ENCODE results near the gene FGFRL1.

DNA sequence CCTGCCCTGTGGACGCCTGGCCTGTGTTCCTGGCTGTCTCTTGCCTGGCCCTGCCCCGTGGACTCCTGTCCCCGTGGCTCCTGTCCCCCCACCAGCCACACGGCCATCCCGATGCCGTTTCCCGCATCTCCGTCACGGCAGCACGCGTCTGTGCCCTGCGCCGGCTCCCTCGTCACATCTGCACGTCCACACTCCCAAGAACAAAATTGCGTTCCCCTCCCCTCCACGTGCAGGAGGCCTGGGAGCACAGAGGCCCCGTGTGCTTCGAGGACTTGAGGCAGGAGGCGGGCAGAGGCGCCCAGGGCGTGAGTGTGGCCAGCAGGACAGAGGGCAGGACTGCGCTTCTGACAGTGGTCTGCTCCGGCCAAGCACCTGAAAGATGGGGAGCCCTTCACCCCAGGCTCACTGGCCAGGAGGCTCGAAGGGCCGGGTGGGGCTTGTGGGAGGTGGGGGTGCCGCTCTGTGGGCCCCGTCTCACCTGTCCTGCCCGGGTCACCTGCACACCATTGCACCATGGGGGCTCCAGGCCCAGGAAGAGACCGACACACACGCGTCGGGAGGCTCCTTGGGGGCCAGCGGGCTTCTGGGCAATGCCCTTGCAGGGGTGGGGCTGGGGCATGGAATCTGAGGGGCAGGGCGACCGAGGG, 17.3 kb downstream of the FGFRL1 start:
- TF ChIP-seq CTCF (IDR thresholded peaks at IDR 0.05 in 8 of 11, conservative IDR thresholded peaks at IDR 0.05 in 3 of 11) (no peak), POLR2A (IDR thresholded peaks at IDR 0.05) (no peak)

All from spleen (tissue), 7 donors.